ENCODE results near the gene SNAP25.

Gene SNAP25

DNA sequence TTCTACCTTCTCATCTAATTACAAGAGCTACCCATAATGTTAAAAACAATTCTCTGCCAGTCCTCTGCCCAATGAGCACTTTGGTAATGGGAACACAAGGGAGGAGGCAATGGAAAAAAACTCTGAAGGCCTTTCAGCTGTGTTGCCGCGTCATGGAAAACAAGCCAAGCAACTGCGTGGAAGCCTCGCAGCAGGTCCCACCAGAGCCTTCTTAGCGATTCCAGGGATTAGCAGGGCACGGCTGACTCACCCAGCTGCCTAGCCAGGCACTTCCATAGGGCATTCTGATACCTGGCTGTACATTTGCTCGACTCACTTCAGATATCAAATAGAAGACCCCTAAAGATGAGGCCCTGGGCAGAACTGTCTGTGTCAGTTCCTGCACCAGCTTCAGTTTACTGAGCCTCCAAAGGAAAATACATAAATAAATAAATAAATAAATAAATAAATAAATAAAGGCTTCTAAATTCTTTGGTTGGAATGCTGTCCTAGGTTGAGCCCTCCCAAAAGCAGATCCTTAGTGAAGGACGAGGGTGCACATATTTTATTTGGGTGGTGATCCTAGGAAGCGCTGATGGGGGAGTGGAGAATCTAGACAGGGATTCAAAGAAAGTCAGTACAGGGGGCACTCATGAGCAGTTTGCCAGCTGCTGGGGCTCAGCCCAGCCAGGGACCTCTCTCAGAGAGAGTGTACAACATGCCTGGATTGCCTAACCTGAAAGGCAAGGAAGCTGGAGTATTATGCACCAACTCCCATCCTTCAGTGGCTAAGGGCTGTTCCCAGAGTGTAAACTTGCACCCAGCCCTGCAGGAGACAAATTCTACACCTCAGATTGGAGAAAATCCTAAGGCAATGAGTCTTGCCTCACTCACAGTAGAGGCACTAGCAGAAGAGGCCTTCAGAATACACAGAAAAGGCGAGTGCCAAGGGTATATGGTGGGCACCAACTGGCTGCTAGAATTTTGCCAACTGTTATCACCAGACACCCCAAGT lies 18.2 kb downstream of the SNAP25 start:
- Histone ChIP-seq H3K4me2 (ENCODE audit: low read depth, low read length, poor library complexity, severe bottlenecking) (no peak overlapping the region), H3K27ac (ENCODE audit: low read depth, low read length) (no peak overlapping the region), H3F3A (ENCODE audit: insufficient read depth) (no peaks in the 10 kb centered on the region), H3K9ac (ENCODE audit: low read length) (no peak overlapping the region), H3K27me3 (ENCODE audit: low read length) (no peaks in the 10 kb centered on the region), H3K36me3 (ENCODE audit: low read length) (no peaks in the 10 kb centered on the region), H3K9me3 (ENCODE audit: insufficient read depth, low read length) (no peaks in the 10 kb centered on the region), H4K20me1 (ENCODE audit: low read depth, low read length) (no peaks in the 10 kb centered on the region), H2AFZ (ENCODE audit: low read depth, low read length, severe bottlenecking) (no peak overlapping the region), H3K4me3 (ENCODE audit: insufficient read depth, low read length, poor library complexity, severe bottlenecking) (no peak overlapping the region), H3K79me2 (ENCODE audit: insufficient read depth, low read length) (no peaks in the 10 kb centered on the region), H3K9me2 (replicated peaks; ENCODE audit: insufficient read depth, low read length) (no peaks in the 10 kb centered on the region)
- TF ChIP-seq, protein P1, sequence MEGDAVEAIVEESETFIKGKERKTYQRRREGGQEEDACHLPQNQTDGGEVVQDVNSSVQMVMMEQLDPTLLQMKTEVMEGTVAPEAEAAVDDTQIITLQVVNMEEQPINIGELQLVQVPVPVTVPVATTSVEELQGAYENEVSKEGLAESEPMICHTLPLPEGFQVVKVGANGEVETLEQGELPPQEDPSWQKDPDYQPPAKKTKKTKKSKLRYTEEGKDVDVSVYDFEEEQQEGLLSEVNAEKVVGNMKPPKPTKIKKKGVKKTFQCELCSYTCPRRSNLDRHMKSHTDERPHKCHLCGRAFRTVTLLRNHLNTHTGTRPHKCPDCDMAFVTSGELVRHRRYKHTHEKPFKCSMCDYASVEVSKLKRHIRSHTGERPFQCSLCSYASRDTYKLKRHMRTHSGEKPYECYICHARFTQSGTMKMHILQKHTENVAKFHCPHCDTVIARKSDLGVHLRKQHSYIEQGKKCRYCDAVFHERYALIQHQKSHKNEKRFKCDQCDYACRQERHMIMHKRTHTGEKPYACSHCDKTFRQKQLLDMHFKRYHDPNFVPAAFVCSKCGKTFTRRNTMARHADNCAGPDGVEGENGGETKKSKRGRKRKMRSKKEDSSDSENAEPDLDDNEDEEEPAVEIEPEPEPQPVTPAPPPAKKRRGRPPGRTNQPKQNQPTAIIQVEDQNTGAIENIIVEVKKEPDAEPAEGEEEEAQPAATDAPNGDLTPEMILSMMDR (IDR thresholded peaks at IDR 0.05; ENCODE audit: insufficient read depth, low read length, poor library complexity, severe bottlenecking), result no peak
- no peak for TF ChIP-seq EZH2phosphoT487 (conservative IDR thresholded peaks at IDR 0.05; ENCODE audit: low read length)

DNA sequence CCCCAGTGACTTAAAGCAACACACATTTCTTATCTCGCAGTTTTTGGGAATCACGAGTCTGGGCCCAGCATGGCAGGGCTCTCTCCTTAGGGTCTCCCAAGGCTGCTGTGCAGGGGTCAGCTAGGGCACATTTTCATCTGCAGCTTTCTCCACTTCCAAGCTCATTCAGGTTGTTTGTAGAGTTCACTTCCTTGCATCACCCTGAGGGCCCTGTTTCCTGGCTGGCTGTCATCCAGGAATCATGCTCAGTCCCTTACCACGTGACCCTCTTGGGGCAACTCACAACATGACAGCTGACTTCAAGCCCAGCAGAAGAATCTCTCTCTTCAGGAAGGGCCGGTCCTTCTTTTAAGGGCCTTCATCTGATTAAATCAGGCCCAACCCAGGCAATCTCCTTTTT lies 21.3 kb downstream of the SNAP25 start:
- Histone ChIP-seq H3K36me3 (ENCODE audit: low read length) (no peaks in the 10 kb centered on the region), H3K9me3 (ENCODE audit: insufficient read depth, low read length) (no peaks in the 10 kb centered on the region), H3F3A (ENCODE audit: insufficient read depth) (no peaks in the 10 kb centered on the region), H3K4me3 (ENCODE audit: insufficient read depth, low read length, poor library complexity, severe bottlenecking) (no peak overlapping the region), H2AFZ (ENCODE audit: low read depth, low read length, severe bottlenecking) (no peak overlapping the region), H3K79me2 (ENCODE audit: insufficient read depth, low read length) (no peaks in the 10 kb centered on the region), H4K20me1 (ENCODE audit: low read depth, low read length) (no peaks in the 10 kb centered on the region), H3K27me3 (ENCODE audit: low read length) (no peaks in the 10 kb centered on the region), H3K4me2 (ENCODE audit: low read depth, low read length, poor library complexity, severe bottlenecking) (no peak overlapping the region), H3K9ac (ENCODE audit: low read length) (no peak overlapping the region), H3K27ac (ENCODE audit: low read depth, low read length) (no peak overlapping the region), H3K9me2 (replicated peaks; ENCODE audit: insufficient read depth, low read length) (no peaks in the 10 kb centered on the region)
- no peak for TF ChIP-seq EZH2phosphoT487 (conservative IDR thresholded peaks at IDR 0.05; ENCODE audit: low read length)
- TF ChIP-seq, protein P1 (IDR thresholded peaks at IDR 0.05; ENCODE audit: insufficient read depth, low read length, poor library complexity, severe bottlenecking), result no peak

DNA sequence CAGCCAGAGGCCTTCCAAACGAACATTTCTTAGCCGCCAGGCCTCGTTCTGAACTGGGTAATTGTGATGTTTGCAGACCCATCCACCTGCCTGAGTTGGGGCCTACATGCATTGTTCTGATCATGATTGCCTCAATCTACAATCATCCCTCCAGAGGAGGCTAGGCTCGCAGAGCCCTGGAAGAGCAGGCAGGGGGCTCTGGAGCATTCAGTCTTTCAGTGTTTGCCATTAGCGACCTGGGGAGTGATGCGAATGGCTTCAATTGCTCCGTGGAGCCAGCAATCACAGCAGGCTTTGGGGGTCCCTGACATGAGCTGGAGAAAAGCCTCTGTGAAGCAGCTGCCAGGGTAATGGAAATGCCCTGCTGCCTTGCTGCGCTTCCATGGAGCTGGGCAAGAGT lies 22.0 kb downstream of the SNAP25 start:
- Histone ChIP-seq H4K20me1 (ENCODE audit: low read depth, low read length) (no peaks in the 10 kb centered on the region), H3K27me3 (ENCODE audit: low read length) (no peaks in the 10 kb centered on the region), H3K27ac (ENCODE audit: low read depth, low read length) (no peak overlapping the region), H2AFZ (ENCODE audit: low read depth, low read length, severe bottlenecking) (no peak overlapping the region), H3K4me2 (ENCODE audit: low read depth, low read length, poor library complexity, severe bottlenecking) (no peak overlapping the region), H3K9me2 (replicated peaks; ENCODE audit: insufficient read depth, low read length) (no peaks in the 10 kb centered on the region), H3K79me2 (ENCODE audit: insufficient read depth, low read length) (no peaks in the 10 kb centered on the region), H3K36me3 (ENCODE audit: low read length) (no peaks in the 10 kb centered on the region), H3K9ac (ENCODE audit: low read length) (no peak overlapping the region), H3F3A (ENCODE audit: insufficient read depth) (no peaks in the 10 kb centered on the region), H3K4me3 (ENCODE audit: insufficient read depth, low read length, poor library complexity, severe bottlenecking) (no peak overlapping the region), H3K9me3 (ENCODE audit: insufficient read depth, low read length) (no peaks in the 10 kb centered on the region)
- no peak for TF ChIP-seq EZH2phosphoT487 (conservative IDR thresholded peaks at IDR 0.05; ENCODE audit: low read length)
- TF ChIP-seq, protein P1 (IDR thresholded peaks at IDR 0.05; ENCODE audit: insufficient read depth, low read length, poor library complexity, severe bottlenecking), result no peak
